Ovary (tissue), 9 donors: ENCODE data around the gene SKIDA1. TPM values are rescaled to one million over a fixed set of nuclear protein-coding genes. Genes with fewer than 3 reads are reported as not detected.
A peak's percentile ranks its signal among the peaks of the same experiment; 100 is the strongest.

ENCODE experiments used
- DNase-seq, 5 donors: peaks; one replicate each; pipeline ENCODE4 v3.0.0-alpha.2; 2019 to 2020
- H3K27ac ChIP-seq, 2 donors: fragments of 200-600 bp; one replicate each; pipeline versions ENCODE4 v1.5.1 to v1.8.0; 2019 to 2022
- H3K27me3 ChIP-seq: fragments of 200-600 bp; one replicate; pipeline ENCODE4 v1.8.0; 2022
- H3K36me3 ChIP-seq: fragments of 200-600 bp; sonication (generic); one replicate; pipeline ENCODE4 v1.5.1; 2019
- H3K4me1 ChIP-seq: one replicate; pipeline ENCODE4 v1.8.1; 2013; ENCODE audit warnings: mild to moderate bottlenecking, moderate library complexity; ENCODE audit not compliant: insufficient read depth
- H3K4me3 ChIP-seq: fragments of 200-600 bp; sonication (generic); one replicate; pipeline ENCODE4 v1.5.1; 2017
- H3K9me3 ChIP-seq, 2 donors: fragments of 200-600 bp in 1 of 2; sonication (generic) in 1 of 2; one replicate each; pipeline versions ENCODE4 v1.5.1 to v1.8.1; 2013 to 2019; ENCODE audit warnings: mild to moderate bottlenecking in 1 of 2, moderate library complexity in 1 of 2
- EP300 ChIP-seq: sonication (generic); formaldehyde crosslinking; IDR thresholded peaks from one replicate; pipeline ENCODE4 v1.6.1; 2017; ENCODE audit warnings: antibody characterized with exemption
- POLR2A ChIP-seq: fragments of 450-650 bp; IDR thresholded peaks from one replicate; pipeline ENCODE4 v1.6.1; 2017; ENCODE audit warnings: antibody characterized with exemption, mild to moderate bottlenecking, moderate library complexity
- WGBS, 3 donors: extraction: QIAGEN DNeasy Blood & Tissue Kit in 1 of 3; methylation state at CpG; one replicate each; pipeline versions ENCODE4 v1.1.5 to v1.1.7; 2013 to 2017; 5-methylcytosine and 5-hydroxymethylcytosine counted together
- intact Hi-C, 4 donors: fragments of 100-400 bp; cut with DNase I; formaldehyde crosslinking; loops; one replicate each; pipeline versions ENCODE4 v1.11.0 to v1.15.1; 2022 to 2023
- polyA plus RNA-seq, 2 donors: library from polyadenylated mRNA; stranded (reverse); fragments of 200-250 nt in 1 of 2; fragments of 350-450 nt in 1 of 2; fragmentation: Illumina TruSeq in 1 of 2; extraction: RNeasy Lipid Tissue Mini Kit (QIAGEN cat#74804) in 1 of 2; gene quantifications; one replicate each; pipeline ENCODE4 v1.2.3, GENCODE V29; 2013 to 2014
- total RNA-seq, 7 donors: library from RNA; depleted of rRNA in 2 of 7; stranded (reverse); fragments of >200 nt in 2 of 7; fragmentation: NEBNext Ultra II Directional in 3 of 7; extraction: Animal tissue kit (Norgen Biotek cat#: 25700) in 3 of 7; gene quantifications; one replicate each; pipeline versions ENCODE4 v1.1.0 to v1.2.4, GENCODE V29; 2016 to 2023
- TF ChIP-seq, protein P1 (sequence below), 3 donors: fragments of 450-650 bp in 2 of 3; fragments of 200-600 bp in 1 of 3; IDR thresholded peaks; one replicate each; pipeline versions ENCODE4 v1.5.1 to v1.8.0; 2016 to 2022; ENCODE audit warnings: antibody characterized with exemption in 3 of 3, mild to moderate bottlenecking in 1 of 3
- donor health status: DM: no; HTN: no; CAD: no; lungs with moderate emphysema.
- donor health status: DM: no; HTN: no; CAD: no.
- donor health status: Bipolar disorder and iron deficiency.
- donor health status: DM: yes; HTN: yes; CAD: no.
- donor health status: DM: no; HTN: no; CAD: no.
- donor health status: DM: yes; HTN: yes; CAD: no.

The SKIDA1 gene
- total and polyA plus RNA-seq, 9 donors, result 1.1 to 4.2 (median 3.1) TPM

DNA sequence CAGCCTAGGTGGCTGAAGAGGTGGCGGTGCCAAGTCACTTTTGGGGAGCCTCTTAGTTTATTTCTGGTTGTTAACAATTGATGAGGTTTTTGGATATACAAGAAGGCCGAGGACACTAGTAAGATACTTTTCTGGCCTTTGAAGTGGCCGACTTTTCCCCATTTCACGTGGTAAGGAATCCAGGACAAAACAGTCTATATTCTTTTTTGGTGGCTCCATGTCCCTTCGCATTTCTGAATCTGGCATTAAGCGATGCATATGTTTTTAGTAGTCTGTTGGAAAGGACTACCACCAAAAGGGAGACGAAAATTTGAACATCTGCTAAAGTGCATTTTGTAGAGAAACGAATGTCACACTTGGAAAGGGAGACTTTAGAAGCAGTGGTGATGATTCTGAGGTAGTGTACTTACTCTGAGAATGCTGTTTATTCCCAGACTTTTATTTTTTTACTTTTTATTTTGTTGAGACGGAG lies 10.0 kb upstream of the SKIDA1 start:
- no peaks in the 10 kb centered on the region for H3K9me3 ChIP-seq
- H3K36me3 ChIP-seq, result no peaks in the 10 kb centered on the region
- H3K4me3 ChIP-seq, result peak overlapping the region; percentile 70
- 11 to 20% (median 19%) methylated on average over 9 of the region's 9 CpGs for WGBS, 3 donors
- intact Hi-C loops, result no loop called here
- no peak for DNase-seq
- H3K4me1 ChIP-seq, result peaks cover 3% of the 10 kb centered on the region
- no peaks in the 10 kb centered on the region for H3K27me3 ChIP-seq
- peak overlapping the region; percentile 89 to 90 for H3K27ac ChIP-seq
- no peak for TF ChIP-seq POLR2A
- TF ChIP-seq EP300, result no peak
- TF ChIP-seq, protein P1, sequence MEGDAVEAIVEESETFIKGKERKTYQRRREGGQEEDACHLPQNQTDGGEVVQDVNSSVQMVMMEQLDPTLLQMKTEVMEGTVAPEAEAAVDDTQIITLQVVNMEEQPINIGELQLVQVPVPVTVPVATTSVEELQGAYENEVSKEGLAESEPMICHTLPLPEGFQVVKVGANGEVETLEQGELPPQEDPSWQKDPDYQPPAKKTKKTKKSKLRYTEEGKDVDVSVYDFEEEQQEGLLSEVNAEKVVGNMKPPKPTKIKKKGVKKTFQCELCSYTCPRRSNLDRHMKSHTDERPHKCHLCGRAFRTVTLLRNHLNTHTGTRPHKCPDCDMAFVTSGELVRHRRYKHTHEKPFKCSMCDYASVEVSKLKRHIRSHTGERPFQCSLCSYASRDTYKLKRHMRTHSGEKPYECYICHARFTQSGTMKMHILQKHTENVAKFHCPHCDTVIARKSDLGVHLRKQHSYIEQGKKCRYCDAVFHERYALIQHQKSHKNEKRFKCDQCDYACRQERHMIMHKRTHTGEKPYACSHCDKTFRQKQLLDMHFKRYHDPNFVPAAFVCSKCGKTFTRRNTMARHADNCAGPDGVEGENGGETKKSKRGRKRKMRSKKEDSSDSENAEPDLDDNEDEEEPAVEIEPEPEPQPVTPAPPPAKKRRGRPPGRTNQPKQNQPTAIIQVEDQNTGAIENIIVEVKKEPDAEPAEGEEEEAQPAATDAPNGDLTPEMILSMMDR (IDR thresholded peaks at IDR 0.05), result no peak

DNA sequence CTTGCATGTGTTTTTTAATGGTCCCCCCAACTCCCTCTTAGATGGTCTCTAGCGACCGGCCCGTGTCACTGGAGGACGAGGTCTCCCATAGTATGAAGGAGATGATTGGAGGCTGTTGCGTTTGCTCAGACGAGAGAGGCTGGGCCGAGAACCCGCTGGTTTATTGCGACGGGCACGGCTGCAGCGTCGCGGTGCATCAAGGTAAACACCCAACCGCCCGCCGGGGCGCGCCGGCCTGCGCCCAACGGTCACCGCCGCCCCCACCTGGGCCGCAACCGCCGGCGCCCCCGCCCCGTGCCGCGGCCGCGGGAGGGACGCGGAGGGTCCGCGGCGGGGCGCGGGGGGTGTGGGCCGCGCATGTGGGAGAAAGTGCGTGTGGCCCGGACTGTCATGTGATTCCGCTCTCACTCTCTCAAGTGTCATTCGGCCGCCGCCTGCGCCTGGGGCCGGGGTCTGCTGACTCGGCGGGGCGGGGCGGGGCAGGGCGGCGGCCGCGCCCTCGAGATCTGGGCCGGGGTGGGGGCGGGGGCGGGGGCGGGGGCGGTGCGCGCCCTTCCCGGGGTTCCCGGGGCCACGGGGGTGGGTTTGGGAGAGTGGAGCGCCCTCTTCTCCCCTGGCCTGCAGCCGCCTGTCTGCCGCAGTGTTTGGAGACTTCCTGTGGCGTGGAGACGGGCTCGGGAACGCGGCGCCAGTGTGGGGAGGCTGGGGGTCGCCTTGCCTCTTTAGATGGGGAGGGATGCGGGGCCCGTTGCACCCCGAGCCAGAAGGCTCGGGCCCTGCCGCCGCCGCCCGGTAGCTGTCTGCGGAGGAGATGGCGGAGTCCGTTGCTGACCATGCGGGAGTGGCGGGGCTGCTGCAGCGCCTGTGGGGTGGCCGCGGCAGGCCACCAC lies 9.4 kb upstream of the SKIDA1 start:
- H3K27ac ChIP-seq, result peak overlapping the region; percentile 89 to 90
- H3K4me1 ChIP-seq, result peaks cover 3% of the 10 kb centered on the region
- intact Hi-C loops, result loop anchor here in 1 of 4 donors (5.0 kb wide), 1 partner anchor 38 kb away; no protein-coding TSS in a partner anchor
- H3K27me3 ChIP-seq, result no peaks in the 10 kb centered on the region
- H3K9me3 ChIP-seq, result no peaks in the 10 kb centered on the region
- H3K36me3 ChIP-seq, result no peaks in the 10 kb centered on the region
- WGBS, 3 donors, result 1% methylated on average over 30 to 96 of the region's 96 CpGs
- TF ChIP-seq, protein P1 (IDR thresholded peaks at IDR 0.05), result no peak
- TF ChIP-seq POLR2A (no peak), EP300 (no peak)
- peak overlapping the region; percentile 70 for H3K4me3 ChIP-seq
- peak; percentile 64 to 74 (median 72) for DNase-seq

DNA sequence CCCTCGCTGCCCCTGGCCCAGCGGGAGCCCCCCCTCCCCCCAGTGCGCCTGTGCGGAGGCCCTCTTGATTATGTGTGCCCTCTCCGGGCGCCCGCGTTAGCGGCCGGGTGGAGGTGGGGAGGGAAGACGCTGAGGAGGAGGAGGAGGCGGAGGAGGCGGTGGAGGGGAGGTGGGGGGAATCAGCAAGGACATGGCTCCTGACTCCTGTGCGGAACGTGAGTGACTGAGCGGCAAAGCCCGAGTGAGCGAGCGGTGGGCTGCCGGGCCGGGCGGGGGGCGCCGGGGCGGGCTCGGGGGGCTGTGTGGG lies 8.8 kb upstream of the SKIDA1 start:
- Histone ChIP-seq H3K4me3 (peak overlapping the region; percentile 70), H3K27ac (peak overlapping the region; percentile 89 to 90), H3K36me3 (no peaks in the 10 kb centered on the region), H3K4me1 (peaks cover 3% of the 10 kb centered on the region), H3K27me3 (no peaks in the 10 kb centered on the region), H3K9me3 (no peaks in the 10 kb centered on the region)
- intact Hi-C loops, result loop anchor here in 1 of 4 donors (5.0 kb wide), 1 partner anchor 37 kb away; no protein-coding TSS in a partner anchor
- no peak for DNase-seq
- WGBS, 3 donors, result 0 to 2% (median 0%) methylated on average over 4 to 23 of the region's 26 CpGs
- TF ChIP-seq POLR2A (no peak), EP300 (no peak)
- TF ChIP-seq, protein P1 (IDR thresholded peaks at IDR 0.05), result no peak

DNA sequence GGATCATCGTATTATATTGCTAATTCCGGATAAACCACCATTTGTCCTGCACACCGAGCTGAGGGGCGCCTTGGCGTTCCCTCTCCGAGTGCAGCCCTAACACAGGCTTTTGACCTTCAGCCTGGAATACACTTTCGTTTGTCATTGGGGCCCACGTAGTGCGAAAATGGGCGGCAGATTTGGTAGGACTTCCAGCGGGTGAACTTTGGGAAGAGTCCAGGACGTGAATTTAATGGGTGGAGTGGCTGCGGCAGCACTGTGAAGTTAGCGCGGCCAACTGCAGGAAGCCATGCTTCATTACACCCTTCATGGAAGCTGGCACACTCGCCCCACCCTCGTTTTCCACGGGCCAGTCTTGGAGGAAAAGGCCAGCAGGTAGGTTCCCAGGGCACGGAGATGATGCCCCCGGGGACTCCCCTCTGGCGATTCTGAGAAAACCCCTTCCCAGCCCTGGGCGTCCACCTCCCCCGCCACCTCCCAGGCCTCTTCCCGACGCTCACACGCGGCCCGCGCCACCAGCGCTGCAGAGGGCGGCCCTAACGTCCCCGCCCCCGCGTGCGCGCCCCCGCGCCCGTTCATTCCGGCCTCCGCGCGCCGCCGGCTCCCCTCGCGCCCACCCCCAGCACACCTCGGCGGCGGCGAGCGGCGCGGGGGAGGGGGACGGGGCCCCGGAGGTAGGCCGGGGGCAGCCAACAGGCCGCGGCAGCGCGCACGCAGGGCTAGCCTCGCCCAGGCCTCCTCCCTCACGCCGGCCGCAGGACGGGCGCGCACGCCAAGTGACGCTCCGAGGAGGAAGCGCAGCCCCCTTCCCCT lies 8.2 kb upstream of the SKIDA1 start, which contains the start of gene MLLT10:
Gene MLLT10, plus strand, starts transcription at position 766 of the 813 bp plus-strand sequence. CDS start 413 bp downstream, outside the sequence.
- WGBS, 3 donors, result 0 to 2% (median 1%) methylated on average over 37 to 73 of the region's 74 CpGs

More for the DNA sequence above, 8.2 kb upstream of the SKIDA1 start, which contains the start of gene MLLT10:
- H3K4me3 ChIP-seq, result peak within 1 kb of the TSS; percentile 70
- H3K4me1 ChIP-seq, result peaks cover 3% of the 10 kb centered on the region
- H3K9me3 ChIP-seq, result no peaks in the 10 kb centered on the region
- no peaks in the 10 kb centered on the region for H3K36me3 ChIP-seq
- peak; percentile 94 to 98 (median 96) for DNase-seq
- no peaks in the 10 kb centered on the region for H3K27me3 ChIP-seq
- intact Hi-C loops, result loop anchor here in 1 of 4 donors (2.0 to 5.0 kb wide), 2 partner anchors 17 to 36 kb away; no protein-coding TSS in a partner anchor
- peak; percentile 87 for TF ChIP-seq POLR2A
- TF ChIP-seq, protein P1 (IDR thresholded peaks at IDR 0.05), result peak in 2 of 3 donors; percentile 50 to 60
- TF ChIP-seq EP300, result no peak
- H3K27ac ChIP-seq, result peak within 1 kb of the TSS; percentile 89 to 90
